ENCODE measurements around the gene MGLL.
A peak's percentile ranks its signal among the peaks of the same experiment; 100 is the strongest.
"Not testable (repeated sequence)": the region's sequence is repeated elsewhere in the genome, so short reads cannot be mapped to it uniquely, and the experiment has no call there.

Gene MGLL

DNA sequence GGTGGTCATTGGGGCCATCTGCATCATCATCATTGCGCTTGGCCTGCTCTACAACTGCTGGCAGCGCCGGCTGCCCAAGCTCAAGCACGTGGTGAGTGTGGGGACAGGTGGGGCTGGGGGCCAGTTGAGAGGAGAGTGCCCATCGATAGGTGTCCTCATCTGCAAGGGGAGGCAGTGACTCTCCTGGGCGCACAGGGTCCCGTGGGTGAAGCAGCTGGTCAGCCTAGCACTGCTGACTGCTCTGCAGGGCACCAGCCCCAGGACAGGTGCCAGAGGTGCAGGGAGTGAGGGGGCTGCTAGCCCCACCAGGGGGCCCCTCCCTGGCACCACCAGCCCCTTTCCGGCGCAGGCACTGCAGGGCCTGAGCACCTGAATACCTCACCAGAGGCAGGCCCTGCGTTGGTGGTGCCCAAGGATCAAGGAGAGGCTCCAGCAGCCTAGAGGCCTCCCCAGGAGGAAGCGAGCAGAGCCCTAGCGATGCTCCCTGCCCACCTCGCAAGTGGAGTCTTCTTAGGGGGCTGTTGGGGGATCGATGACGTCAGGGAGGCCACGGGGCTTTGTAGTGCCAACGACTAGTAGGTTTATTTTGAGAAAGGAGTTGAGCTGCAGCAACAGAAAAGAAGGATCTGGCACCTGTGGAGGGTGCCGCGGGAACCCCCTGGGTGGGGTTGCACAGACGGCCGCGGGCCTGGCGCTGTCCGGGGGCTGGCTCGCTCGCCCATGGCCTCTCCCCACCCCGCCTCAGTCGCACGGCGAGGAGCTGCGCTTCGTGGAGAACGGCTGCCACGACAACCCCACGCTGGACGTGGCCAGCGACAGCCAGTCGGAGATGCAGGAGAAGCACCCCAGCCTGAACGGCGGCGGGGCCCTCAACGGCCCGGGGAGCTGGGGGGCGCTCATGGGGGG, 150.5 kb downstream of the MGLL start:
- DNase-seq: peak; percentile 29

DNA sequence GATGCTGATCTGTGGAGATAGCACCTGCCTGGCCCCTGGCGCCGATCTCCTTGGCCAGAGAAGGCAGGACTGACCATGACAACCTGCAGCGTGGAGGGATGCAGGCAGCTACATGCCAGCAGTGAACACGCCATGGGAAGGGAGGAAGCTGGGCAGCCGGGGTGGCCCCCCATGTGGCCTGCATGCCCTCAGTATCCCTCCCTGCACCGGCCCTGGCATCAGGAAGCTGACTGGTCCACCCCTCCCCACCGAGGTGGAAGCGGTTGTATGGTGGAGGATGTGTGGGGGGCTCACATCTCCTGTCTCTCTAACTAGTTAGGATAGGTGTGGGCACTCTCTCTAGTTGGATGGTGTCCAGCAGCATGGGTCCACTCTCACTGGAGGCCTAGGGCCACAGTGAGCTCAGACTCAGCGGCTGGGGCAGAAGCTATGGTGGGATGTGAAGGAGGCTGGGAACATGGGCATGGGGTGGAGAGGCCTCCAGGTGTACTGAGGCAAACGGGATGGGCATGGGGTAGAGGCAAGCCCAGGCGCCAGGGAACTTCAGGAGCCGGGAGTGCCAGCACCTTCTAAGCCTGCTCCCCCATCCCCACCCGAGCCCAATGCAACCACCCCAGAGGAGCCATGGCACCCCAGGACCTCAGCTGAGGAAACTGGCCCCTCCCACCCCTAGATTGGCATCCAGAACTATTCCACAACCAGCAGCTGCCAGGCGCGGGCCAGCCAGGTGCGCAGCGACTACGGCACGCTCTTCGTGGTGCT, 151.4 kb downstream of the MGLL start:
- no peak for DNase-seq

GRCh38 chr3:127670229-127670559, 152.1 kb downstream of the MGLL start:
- DNase-seq: no peak

DNA sequence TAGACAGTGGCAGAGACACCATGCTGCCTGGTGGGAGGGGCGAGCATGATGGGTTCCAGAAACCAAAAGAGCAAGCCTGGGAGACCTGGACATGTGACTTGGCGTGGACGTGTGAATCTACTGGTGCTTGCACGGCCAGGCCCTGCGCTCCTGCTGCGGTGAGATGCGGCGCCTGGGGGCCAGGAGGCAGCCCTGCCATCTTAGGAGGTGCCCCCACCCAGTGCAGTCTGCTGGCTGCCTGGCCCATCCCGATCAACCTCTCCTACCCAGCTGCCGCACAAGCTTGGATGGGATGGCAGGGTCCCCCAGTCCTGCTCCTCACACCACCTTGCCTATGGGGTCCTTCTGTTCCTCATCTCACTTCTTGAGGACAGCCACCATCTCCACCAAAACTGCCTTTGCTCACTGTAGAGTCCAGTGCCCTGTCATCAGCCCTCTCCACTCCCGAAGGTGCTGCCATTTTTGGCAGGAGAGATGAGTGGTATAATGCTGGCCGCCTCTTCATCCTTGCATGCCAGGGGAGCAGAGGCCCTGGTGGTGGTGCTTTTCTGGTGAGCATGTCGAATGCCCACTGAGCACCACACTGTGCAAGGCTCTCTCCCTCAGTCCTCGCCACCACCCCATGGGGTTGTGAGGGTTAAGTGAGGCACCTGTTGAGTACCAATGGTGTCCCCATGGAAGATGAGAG, 152.6 kb downstream of the MGLL start:
- no peak for DNase-seq

DNA sequence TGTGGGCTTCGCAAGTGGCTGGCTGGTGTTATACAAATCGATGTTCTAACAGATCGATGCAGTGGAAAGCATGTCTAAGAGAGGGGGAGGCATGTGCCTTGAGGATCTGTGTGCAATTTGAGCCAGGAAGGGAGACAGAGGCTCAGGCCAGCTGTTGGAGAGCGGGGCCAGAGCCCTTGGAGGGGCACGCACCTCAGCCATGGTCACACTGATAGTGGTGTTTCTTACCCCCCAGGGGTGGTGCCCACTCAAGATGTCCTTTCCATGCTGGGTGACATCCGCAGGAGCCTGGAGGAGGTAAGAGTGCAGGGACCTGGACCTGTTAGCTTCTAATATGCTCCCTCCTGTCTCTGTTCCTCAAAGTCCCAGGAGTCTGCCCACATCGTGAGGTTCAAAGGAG, 153.4 kb downstream of the MGLL start:
- no peak for DNase-seq

DNA sequence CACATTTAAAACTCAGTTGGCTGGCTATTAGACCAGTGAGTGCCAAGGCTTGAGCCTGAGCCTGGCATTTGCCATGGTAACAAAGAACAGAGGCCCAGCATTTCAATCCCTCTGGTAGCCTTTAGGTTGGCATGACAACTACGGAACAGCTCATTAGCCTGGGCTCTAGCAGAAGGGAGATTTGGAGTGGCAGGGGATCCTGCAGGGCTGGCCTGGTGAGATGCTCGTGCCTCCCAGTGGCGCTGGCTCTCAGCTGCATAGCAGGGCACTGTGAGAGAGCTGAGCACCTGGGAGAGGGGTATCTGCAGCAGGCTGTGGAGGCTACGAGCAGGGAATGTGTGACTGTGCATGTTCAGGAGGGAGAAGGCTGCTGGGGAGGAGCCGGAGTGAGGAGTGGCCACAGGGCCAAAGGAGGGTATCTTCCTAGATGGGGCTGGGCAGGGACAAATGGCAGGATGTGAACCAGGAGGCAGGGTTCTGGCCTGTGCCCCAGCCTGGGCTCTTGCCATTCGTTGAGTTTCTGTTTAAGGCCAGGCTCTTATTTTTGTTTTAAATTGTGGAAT, 155.1 kb downstream of the MGLL start:
- no peak for DNase-seq

GRCh38 chr3:127666676-127667075, 155.6 kb downstream of the MGLL start:
- no peak for DNase-seq

DNA sequence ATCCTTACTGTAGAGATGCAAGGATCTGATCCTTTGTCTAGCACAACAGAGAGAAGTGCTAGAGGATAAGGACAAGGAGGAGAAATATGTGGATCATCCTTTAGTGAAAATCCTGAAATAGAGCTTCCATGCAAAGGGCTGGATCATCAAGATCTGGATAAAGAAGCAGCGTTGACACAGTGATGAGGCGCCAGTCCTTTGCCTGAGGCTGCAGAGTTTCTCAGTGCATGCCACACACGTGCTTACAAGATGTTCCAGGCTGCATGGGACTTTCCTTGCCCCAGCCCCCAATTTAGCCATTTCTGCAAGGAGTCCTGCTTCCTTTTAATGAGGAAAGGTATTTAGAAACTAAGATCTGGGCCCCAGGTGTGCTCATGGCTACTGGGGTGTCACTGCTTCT, 156.7 kb downstream of the MGLL start:
- no peak for DNase-seq

GRCh38 chr3:127665165-127665564, 157.2 kb downstream of the MGLL start:
- no peak for DNase-seq

GRCh38 chr3:127663151-127663550, 159.2 kb downstream of the MGLL start:
- DNase-seq: no peak

DNA sequence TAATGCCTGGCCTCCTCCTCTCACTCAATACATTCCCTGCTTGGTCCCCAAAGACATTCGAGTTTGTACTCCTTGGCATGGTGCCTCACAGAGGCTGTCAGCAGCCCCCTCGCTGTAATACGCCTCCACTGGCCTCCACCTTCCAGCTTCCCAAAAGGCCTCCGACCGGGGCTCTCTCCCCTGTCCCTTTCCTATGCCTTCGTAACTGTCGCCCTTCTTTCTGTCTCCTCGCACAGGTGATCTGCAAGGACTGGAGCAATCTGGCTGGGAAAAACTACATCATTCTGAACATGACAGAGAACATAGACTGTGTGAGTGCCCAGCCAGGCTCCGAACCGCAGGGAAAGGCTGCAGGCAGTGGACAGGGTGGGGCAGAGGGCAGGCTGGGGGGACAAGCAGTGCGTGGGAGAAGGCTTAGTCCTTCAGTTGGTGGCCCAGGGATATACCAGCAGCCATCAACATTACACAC, 160.3 kb downstream of the MGLL start:
- no peak for DNase-seq

DNA sequence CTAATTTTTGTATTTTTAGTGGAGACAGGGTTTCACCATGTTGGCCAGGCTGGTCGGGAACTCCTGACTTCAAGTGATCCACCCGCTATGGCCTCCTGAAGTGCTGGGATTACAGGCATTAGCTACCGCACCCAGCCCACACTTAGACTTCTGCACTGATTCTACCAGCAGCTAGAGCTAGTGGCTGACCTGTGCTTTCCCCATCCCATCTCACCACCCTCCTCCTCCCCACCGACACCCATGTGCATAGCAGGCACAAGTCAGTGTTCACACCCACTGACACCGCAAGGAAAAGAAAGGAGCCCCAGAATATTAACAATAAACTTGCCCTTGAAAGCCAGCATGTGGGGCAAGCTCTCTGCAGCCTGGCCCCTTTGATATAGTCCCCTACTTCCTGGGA, 160.7 kb downstream of the MGLL start:
- no peak for DNase-seq

DNA sequence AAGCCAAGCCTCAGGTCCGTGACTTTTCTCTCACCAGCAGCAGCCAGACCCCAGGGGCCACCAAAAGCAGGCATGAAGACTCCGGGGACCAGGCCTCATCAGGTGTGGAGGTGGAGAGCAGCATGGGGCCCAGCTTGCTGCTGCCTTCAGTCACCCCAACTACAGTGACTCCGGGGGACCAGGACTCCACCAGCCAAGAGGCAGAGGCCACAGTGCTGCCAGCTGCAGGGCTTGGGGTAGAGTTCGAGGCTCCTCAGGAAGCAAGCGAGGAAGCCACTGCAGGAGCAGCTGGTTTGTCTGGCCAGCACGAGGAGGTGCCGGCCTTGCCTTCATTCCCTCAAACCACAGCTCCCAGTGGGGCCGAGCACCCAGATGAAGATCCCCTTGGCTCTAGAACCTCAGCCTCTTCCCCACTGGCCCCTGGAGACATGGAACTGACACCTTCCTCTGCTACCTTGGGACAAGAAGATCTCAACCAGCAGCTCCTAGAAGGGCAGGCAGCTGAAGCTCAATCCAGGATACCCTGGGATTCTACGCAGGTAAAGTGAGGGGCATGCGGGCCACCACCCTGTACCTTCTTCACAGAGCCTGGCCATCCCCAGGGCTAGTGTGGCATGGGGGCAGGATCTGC, 161.6 kb downstream of the MGLL start:
- no peak for DNase-seq

- no peak for DNase-seq
These were observed 164.1 kb downstream of the MGLL start for GRCh38 chr3:127658234-127658633.

DNA sequence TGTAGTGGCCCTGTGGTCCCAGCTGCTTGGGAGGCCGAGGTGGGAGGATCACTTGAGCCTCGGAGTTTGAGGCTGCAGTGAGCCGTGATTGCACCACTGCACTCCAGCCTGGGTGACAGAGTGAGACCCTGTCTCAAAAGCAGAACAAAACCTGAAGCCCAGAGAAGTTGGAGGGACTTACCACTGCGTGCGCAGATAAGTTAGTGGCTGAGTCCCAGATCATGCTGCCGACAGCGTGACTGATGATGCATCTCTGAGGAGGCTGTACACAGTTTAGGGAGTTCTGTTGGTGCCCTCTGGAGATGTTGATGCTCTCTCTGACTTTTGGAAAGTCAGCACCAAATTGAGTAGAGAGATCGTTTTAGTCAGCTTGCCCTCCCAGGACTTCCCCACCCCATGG, 165.4 kb downstream of the MGLL start:
- no peak for DNase-seq

- no peak for DNase-seq
These were observed 166.7 kb downstream of the MGLL start for GRCh38 chr3:127655641-127656040.

DNA sequence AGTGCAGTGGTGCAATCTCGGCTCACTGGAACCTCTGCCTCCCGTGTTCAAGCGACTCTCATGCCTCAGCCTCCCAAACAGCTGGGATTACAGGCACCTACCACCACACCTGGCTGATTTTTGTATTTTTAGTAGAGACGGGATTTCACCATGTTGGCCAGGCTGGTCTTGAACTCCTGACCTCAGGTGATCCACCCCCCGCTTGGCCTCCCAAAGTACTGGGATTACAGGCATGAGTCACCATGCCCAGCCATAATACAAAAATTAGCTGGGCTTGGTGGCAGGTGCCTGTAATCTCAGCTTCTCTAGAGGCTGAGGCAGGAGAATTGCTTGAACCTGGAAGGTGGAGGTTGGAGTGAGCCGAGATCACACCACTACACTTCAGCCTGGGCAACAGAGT, 167.3 kb downstream of the MGLL start:
- DNase-seq: not testable (repeated sequence)

- DNase-seq: no peak
These were observed 167.9 kb downstream of the MGLL start for GRCh38 chr3:127654374-127654773.

GRCh38 chr3:127652246-127652995, 169.9 kb downstream of the MGLL start:
- DNase-seq: peak; percentile 28

DNA sequence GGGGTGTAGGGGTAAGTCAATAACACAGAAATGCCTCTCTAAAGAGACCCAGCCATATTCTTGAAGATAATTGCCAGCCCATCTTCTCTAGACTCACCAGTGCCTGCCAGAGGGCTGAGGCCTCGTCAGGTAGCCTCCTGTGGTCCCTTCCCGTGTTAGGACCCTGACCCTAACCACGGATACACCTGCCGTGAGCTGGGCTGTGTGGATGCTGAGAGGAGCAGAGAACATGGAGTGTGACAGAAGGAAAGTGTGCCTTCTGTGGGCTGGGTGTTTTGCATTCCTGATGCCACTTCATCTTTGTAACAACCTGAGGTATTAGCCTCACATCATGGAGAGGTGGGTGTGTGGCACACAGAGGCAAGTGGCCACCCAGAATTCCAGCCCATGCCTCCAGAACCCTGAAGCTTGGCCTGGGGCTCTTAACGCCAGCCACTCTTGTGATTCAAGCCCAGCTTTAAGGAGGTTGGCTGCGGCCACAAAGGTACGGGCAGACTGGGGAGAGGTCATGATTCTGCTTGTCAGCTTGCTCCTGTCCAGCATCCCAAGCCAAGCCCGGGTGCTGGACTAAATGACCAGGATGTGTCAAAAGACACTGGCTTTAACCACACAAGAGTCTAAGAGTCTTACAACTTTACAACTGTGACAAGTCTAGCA, 170.7 kb downstream of the MGLL start:
- DNase-seq: no peak

GRCh38 chr3:127650236-127650635, 172.1 kb downstream of the MGLL start:
- no peak for DNase-seq

DNA sequence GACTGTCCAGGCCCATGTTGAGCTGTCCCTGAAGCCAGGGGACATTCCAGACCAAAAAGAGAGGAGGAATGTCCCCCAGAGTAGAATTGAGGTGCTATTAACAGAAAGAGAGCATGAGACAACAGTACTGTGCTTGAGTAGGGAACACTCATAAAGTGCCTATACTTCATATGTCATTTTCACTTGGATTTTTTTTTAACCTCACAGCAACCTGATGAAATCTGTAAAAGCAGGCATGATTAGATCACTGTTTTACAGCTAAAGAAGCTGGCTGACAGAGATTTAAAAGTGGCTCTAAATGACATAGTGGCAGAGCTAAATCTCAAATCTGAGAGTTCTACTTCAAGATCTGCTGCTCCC, 174.5 kb downstream of the MGLL start:
- no peak for DNase-seq

Measured in activated naive CD4-positive, alpha-beta T cell treated with Interleukin-2 at 50 U/mL for 16 hours (primary cell).